ENCODE results near the gene GP5. TPM values are rescaled to one million over a fixed set of nuclear protein-coding genes. Genes with fewer than 3 reads are reported as not detected.

Gene GP5
- total RNA-seq, 1 donor from 2014 or later, result not detected

DNA sequence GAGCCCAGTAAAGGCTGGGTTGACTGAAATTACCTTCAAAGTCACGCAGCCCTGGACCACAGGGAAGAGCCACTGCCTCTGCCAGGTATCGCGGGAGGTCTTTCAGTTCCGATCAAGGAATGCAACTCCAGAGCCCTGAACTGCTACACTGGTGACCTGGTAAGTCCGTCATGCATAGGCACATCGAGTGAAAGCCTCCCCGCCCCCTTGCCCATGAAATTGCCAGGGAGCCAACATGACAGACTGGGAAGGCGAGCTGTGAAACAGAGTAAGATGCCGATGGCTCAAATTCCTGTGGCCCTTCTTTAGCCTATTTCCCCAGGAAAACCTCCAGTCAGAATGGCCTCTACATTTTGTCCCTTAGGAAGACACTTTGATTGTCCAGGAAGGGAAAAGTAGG lies 2.3 kb upstream of the GP5 start:
- TF ChIP-seq CTCF (IDR thresholded peaks at IDR 0.05), result no peak
- Mint-ChIP-seq H3K4me1 (ENCODE audit: unreplicated experiment) (no peaks in the 10 kb centered on the region), H3K4me3 (ENCODE audit: unreplicated experiment) (no peak overlapping the region), H3K27ac (ENCODE audit: unreplicated experiment) (no peak overlapping the region), H3K36me3 (ENCODE audit: unreplicated experiment) (peaks cover 5% of the 10 kb centered on the region), H3K9me3 (ENCODE audit: unreplicated experiment) (no peaks in the 10 kb centered on the region), H3K27me3 (ENCODE audit: unreplicated experiment) (no peaks in the 10 kb centered on the region)
- DNase-seq (ENCODE audit: extremely low spot score, unreplicated experiment), result no peak

DNA sequence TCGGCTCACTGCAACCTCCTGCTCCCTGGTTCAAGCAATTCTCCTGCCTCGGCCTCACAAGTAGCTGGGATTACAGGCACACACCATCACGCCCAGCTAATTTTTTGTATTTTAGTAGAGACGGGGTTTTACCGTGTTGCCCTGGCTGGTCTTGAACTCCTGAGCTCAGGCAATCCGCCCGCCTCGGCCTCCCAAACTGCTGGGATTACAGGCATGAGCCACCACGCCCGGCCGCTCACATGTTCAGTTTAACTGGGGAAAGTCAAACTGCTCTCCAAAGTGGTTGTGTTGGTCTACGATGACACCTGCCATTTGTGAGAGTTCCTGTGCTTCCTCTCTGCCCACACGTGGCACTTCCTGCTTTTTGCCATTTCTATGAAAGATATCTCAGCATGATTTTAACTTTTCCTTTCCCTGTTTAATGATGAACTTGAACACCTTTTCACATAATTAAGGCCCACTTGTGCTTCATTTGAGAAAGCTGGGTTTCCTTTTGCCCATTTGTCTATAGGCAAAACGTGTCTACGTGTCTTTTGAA lies 877 bp upstream of the GP5 start:
- peaks cover 3% of the 10 kb centered on the region for H3K36me3 Mint-ChIP-seq (ENCODE audit: unreplicated experiment)
- DNase-seq (ENCODE audit: extremely low spot score, unreplicated experiment), result no peak
- no peak overlapping the region for H3K27ac Mint-ChIP-seq (ENCODE audit: unreplicated experiment)
- no peak for TF ChIP-seq CTCF (IDR thresholded peaks at IDR 0.05)
- H3K9me3 Mint-ChIP-seq (ENCODE audit: unreplicated experiment), result no peaks in the 10 kb centered on the region
- peaks cover 2% of the 10 kb centered on the region for H3K4me1 Mint-ChIP-seq (ENCODE audit: unreplicated experiment)
- H3K27me3 Mint-ChIP-seq (ENCODE audit: unreplicated experiment), result no peaks in the 10 kb centered on the region
- no peak overlapping the region for H3K4me3 Mint-ChIP-seq (ENCODE audit: unreplicated experiment)

DNA sequence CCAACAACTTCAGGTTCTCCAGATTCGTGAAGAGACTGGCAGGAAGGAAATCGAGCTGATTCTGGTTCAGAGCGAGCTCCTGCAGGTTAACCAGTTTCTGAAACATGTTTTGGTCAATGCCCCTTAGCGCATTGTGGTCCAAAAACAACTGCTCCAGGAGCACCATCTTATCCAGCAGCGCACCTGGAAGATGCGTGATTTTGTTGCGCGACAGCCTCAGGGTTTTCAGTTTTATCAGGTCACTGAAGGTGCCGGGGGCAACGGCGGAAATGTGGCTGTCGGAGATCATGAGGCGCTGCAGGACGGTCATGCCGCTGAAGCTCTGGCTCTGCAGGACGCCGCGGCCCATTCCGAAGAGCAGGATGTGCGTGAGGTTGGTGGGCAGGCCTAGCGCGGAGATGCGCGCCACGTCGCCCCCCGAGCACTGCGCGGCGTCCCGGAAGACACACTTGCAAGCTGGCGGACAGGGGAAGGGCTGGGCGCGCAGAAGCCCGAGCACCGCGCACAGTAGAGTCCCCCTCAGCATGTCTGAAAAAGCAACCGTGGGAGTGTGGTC lies 1.2 kb downstream of the GP5 start:
- peaks cover 2% of the 10 kb centered on the region for H3K4me1 Mint-ChIP-seq (ENCODE audit: unreplicated experiment)
- no peak for TF ChIP-seq CTCF (IDR thresholded peaks at IDR 0.05)
- H3K36me3 Mint-ChIP-seq (ENCODE audit: unreplicated experiment), result peaks cover under 1% of the 10 kb centered on the region
- no peak overlapping the region for H3K27ac Mint-ChIP-seq (ENCODE audit: unreplicated experiment)
- no peak overlapping the region for H3K4me3 Mint-ChIP-seq (ENCODE audit: unreplicated experiment)
- H3K27me3 Mint-ChIP-seq (ENCODE audit: unreplicated experiment), result no peaks in the 10 kb centered on the region
- no peaks in the 10 kb centered on the region for H3K9me3 Mint-ChIP-seq (ENCODE audit: unreplicated experiment)
- DNase-seq (ENCODE audit: extremely low spot score, unreplicated experiment), result no peak

- Mint-ChIP-seq H3K36me3 (ENCODE audit: unreplicated experiment) (no peaks in the 10 kb centered on the region), H3K9me3 (ENCODE audit: unreplicated experiment) (no peaks in the 10 kb centered on the region), H3K4me3 (ENCODE audit: unreplicated experiment) (no peak overlapping the region), H3K27me3 (ENCODE audit: unreplicated experiment) (no peaks in the 10 kb centered on the region), H3K27ac (ENCODE audit: unreplicated experiment) (no peak overlapping the region), H3K4me1 (ENCODE audit: unreplicated experiment) (peaks cover 2% of the 10 kb centered on the region)
- DNase-seq (ENCODE audit: extremely low spot score, unreplicated experiment), result no peak
- TF ChIP-seq CTCF (IDR thresholded peaks at IDR 0.05), result no peak
These were observed 2.0 kb downstream of the GP5 start for GRCh38 chr3:194396859-194397756.

GRCh38 chr3:194396539-194396858 lies 2.6 kb downstream of the GP5 start:
- no peak for DNase-seq (ENCODE audit: extremely low spot score, unreplicated experiment)
- Mint-ChIP-seq H3K27ac (ENCODE audit: unreplicated experiment) (no peak overlapping the region), H3K9me3 (ENCODE audit: unreplicated experiment) (no peaks in the 10 kb centered on the region), H3K36me3 (ENCODE audit: unreplicated experiment) (no peaks in the 10 kb centered on the region), H3K4me1 (ENCODE audit: unreplicated experiment) (peaks cover 2% of the 10 kb centered on the region), H3K4me3 (ENCODE audit: unreplicated experiment) (no peak overlapping the region), H3K27me3 (ENCODE audit: unreplicated experiment) (no peaks in the 10 kb centered on the region)
- TF ChIP-seq CTCF (IDR thresholded peaks at IDR 0.05), result no peak
